Activated T-cell treated with anti-CD3 and anti-CD28 coated beads, Interleukin-2, amount 50 U/mL, for 4 hours (primary cell): ENCODE data around the gene OR7C1. TPM values are rescaled to one million over a fixed set of nuclear protein-coding genes. Genes with fewer than 3 reads are reported as not detected.
"Not testable (repeated sequence)": the region's sequence is repeated elsewhere in the genome, so short reads cannot be mapped to it uniquely, and the experiment has no call there.

Experiments
- ATAC-seq, 2 donors: fragments of 200-7000 bp; cut with Tn5 transposase; one replicate each; pipeline ENCODE4 v1.10.0; 2021
- DNase-seq: peaks from one replicate; pipeline ENCODE4 v3.0.0-alpha.2; 2020
- H3K27me3 Mint-ChIP-seq: one replicate; pipeline ENCODE4 v1.8.0; 2021; ENCODE audit warnings: low read depth, mixed read lengths
- H3K36me3 Mint-ChIP-seq: one replicate; pipeline ENCODE4 v1.8.0; 2022; ENCODE audit warnings: mixed read lengths; ENCODE audit not compliant: insufficient read depth
- H3K4me1 Mint-ChIP-seq: one replicate; pipeline ENCODE4 v1.8.0; 2021; ENCODE audit warnings: low read depth, mixed read lengths
- H3K4me3 Mint-ChIP-seq: one replicate; pipeline ENCODE4 v1.8.0; 2021; ENCODE audit warnings: mild to moderate bottlenecking, moderate library complexity, mixed read lengths
- H3K9me3 Mint-ChIP-seq: one replicate; pipeline ENCODE4 v1.8.0; 2021; ENCODE audit warnings: mixed read lengths
- total RNA-seq, 3 donors: library from RNA; stranded (reverse); gene quantifications; one replicate each; pipeline ENCODE4 v1.2.1, GENCODE V29; 2021

Gene OR7C1
- total RNA-seq, 3 donors from 2014 or later, result not detected

DNA sequence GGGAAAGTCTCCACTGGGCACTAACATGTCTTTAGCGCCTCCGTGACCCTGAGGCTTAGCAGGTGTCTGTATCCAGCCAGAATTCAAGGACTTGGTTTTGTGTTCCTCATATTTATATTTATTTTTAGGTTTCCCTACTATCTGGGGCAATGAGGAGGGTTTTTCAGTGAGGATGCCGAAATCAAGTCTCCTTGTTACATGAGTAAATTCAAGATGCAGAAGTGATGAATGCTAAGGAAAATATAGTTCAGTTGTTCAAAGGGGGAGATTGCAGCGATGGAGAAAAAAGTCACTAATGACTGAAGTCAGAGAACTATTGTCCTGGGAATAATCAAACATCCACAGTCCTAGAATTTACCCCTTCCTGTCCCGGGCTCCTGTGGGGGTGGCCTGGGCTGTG is 55.8 kb downstream of the OR7C1 start:
- ATAC-seq, result no peak
- no peak for DNase-seq
- no peaks in the 10 kb centered on the region for H3K36me3 Mint-ChIP-seq
- H3K9me3 Mint-ChIP-seq, result no peaks in the 10 kb centered on the region
- H3K4me1 Mint-ChIP-seq, result peaks cover 13% of the 10 kb centered on the region
- peaks cover 41% of the 10 kb centered on the region for H3K27me3 Mint-ChIP-seq
- H3K4me3 Mint-ChIP-seq, result no peak overlapping the region

DNA sequence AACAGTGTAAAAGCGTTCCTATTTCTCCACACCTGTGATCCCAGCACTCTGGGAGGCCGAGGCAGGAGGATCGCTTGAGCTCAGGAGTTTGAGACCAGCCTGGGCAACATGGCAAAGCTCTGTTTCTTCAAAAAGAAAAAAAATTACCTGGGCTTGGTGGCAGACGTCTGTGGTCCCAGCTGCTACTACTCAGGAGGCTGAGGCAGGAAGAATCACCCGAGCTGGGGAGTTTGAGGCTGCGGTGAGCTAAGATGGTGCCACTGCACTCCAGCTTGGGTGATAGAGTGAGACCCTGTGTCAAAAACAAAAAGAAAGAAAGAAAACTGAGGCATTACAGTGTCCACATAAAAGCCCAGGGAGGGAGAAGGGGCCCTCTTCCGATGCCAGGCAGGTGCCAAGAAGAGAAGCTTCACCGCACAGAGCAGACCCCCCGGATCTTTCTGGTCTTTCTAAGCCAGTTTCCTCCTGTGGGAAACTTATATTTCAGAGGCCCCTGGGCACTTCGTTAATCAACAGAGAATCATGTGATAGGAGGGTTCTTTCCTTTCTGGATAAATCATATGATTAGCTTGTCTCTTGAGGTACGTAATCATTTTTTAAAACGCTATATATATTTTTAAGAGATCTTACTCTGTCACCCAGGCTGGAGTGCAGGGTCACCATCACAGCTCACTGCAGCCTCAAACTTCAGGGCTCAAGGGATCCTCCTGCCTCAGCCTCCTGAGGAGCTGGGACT is 56.7 kb downstream of the OR7C1 start, which contains the start of gene ADGRE2:
TSS of gene ADGRE2 (minus strand) at position 451 of the 736 bp plus-strand sequence. CDS start 1,804 bp downstream, outside the sequence.
- peaks cover 44% of the 10 kb centered on the region for H3K27me3 Mint-ChIP-seq
- ATAC-seq, H3K36me3 Mint-ChIP-seq, DNase-seq, H3K9me3 Mint-ChIP-seq, H3K4me3 Mint-ChIP-seq: not testable (repeated sequence)
- H3K4me1 Mint-ChIP-seq, result peaks cover 13% of the 10 kb centered on the region

DNA sequence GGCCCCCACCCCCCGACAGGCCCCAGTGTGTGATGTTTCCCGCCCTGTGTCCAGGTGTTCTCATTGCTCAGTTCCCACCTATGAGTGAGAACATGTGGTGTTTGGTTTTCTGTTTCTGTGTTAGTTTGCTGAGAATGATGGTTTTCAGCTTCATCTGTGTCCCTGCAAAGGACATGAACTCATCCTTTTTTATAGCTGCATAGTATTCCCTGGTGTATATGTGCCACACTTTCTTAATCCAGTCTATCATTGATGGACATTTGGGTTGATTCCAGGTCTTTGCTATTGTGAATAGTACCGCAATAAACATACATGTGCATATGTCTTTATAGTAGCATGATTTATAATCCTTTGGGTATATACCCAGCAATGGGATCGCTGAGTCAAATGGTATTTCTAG is 57.3 kb downstream of the OR7C1 start:
- H3K4me1 Mint-ChIP-seq, result peaks cover 13% of the 10 kb centered on the region
- not testable (repeated sequence) for DNase-seq, H3K4me3 Mint-ChIP-seq, H3K9me3 Mint-ChIP-seq, ATAC-seq, H3K36me3 Mint-ChIP-seq
- H3K27me3 Mint-ChIP-seq, result peaks cover 38% of the 10 kb centered on the region

DNA sequence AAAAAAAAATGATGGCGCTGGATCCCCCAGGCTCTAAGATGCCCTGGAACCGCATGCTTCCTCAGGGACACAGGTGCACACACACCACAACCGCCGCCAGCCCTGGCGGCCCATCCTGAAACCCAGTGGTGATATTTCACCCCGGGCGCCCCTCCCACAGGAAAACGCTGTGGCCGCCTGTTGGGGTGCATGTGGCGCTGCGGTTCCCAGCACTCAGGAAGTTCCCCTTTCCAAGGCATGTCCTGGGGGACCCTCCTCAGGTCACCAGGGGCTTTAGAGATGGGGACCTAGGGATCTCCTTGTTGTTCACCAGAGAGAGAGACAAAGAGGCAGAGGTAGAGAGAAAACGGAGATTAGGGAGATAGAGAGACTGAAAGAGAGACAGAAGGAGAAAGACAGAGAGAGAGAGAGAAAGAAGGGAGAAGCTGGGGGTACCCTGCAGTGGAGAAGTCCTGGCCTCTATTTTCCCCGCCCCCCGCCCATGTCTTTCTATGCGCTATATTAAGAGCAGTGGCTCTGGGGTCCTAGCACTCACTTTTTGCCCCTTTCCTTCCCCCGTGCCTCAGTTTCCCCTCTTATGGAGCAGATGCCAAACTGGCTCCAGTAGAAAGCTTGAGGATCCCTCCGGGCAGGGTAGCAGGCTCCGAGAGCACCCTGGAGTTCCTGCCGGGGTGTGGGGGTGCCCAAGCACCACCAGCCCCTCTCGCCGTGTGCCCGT is 59.0 kb downstream of the OR7C1 start:
- DNase-seq, result no peak
- no peak for ATAC-seq
- H3K9me3 Mint-ChIP-seq, result no peaks in the 10 kb centered on the region
- peak overlapping the region; percentile 52 for H3K4me3 Mint-ChIP-seq
- peaks cover 41% of the 10 kb centered on the region for H3K27me3 Mint-ChIP-seq
- H3K4me1 Mint-ChIP-seq, result peaks cover 13% of the 10 kb centered on the region
- H3K36me3 Mint-ChIP-seq, result no peaks in the 10 kb centered on the region

DNA sequence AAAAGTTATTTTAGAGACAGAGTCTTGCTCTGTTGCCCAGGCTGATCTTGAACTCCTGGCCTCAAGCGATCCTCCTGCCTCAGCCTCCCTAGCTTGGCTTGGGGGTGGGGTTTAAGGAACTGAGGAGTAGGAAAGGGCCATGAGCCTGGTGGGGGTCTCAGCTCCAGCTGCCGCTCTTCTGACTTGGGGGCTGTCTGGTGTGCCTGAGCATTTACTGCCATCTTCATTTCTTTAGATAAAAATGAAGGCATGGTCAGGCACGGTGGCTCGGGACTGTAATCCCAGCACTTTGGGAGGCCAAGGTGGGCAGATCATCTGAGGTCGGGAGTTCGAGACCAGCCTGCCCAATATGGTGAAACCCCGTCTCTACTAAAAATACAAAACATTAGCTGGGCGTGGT is 59.7 kb downstream of the OR7C1 start:
- ATAC-seq, H3K9me3 Mint-ChIP-seq, DNase-seq, H3K36me3 Mint-ChIP-seq: not testable (repeated sequence)
- Mint-ChIP-seq H3K4me3 (peak overlapping the region; percentile 52), H3K27me3 (peaks cover 35% of the 10 kb centered on the region), H3K4me1 (peaks cover 13% of the 10 kb centered on the region)

DNA sequence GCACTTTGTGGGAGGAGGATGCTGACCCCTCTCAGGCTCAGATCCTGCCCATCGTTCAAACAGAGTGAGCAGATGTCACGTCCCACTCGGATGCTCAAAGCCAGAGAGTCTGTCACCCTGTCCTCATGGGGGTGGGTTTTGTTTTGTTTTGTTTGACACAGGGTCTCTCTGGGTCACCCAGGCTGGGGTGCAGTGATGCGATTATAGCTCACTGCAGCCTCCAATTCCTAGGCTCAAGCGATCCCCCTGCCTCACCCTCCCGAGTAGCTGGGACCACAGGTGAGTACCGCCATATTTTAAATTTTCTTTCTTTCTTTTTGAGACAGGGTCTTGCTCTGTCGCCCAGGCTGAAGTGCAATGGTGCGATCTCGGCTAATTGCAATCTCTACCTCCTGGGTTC is 60.6 kb downstream of the OR7C1 start:
- Mint-ChIP-seq H3K4me3 (no peak overlapping the region), H3K27me3 (peaks cover 34% of the 10 kb centered on the region), H3K4me1 (peaks cover 13% of the 10 kb centered on the region), H3K9me3 (no peaks in the 10 kb centered on the region), H3K36me3 (no peaks in the 10 kb centered on the region)
- DNase-seq, result no peak
- ATAC-seq, result no peak

DNA sequence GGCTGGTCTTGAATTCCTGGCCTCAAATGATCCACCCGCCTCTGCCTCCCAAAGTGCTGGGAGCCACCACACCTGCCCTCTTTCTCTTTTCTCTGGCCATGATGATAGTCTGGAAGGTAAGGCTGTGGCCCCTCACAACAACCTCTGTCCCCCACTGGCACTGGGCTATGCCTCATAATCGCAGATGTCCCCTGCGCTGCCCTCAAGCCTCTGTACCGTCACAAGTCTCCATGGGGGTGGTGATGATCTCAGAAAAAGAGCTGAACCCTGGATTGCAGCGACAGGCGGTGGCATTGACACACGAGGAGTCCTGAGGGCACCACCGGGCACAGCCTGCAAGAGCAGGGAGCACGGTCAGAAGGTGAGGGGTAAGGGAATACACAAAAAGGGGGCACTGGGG is 61.3 kb downstream of the OR7C1 start:
- H3K4me1 Mint-ChIP-seq, result peaks cover 13% of the 10 kb centered on the region
- H3K9me3 Mint-ChIP-seq, DNase-seq: not testable (repeated sequence)

DNA sequence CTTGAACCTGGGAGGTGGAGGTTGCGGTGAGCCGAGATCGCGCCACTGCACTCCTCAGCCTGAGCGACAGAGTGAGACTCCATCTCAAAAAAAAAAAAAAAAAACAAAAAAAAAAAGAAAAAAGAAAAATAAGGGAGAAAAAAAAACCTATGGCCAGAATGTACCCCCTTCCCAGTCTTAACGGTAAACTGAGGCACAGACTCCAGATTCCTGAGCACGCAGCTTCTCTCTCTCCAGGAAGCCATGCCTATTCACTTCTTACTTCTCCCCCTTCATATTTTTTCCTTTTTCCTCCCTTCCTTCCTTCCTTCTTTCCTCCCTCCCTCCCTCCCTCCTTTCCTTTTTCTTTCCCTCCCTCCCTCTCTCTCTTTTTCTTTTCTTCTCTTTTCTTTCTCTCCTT is 62.0 kb downstream of the OR7C1 start:
- no peak for ATAC-seq
- peaks cover 13% of the 10 kb centered on the region for H3K4me1 Mint-ChIP-seq
- no peaks in the 10 kb centered on the region for H3K36me3 Mint-ChIP-seq
- DNase-seq, result no peak
- H3K27me3 Mint-ChIP-seq, result peaks cover 28% of the 10 kb centered on the region
- H3K4me3 Mint-ChIP-seq, result no peak overlapping the region
- no peaks in the 10 kb centered on the region for H3K9me3 Mint-ChIP-seq

More for the DNA sequence above, 61.3 kb downstream of the OR7C1 start:
- peaks cover 28% of the 10 kb centered on the region for H3K27me3 Mint-ChIP-seq
- H3K4me3 Mint-ChIP-seq, ATAC-seq, H3K36me3 Mint-ChIP-seq: not testable (repeated sequence)

DNA sequence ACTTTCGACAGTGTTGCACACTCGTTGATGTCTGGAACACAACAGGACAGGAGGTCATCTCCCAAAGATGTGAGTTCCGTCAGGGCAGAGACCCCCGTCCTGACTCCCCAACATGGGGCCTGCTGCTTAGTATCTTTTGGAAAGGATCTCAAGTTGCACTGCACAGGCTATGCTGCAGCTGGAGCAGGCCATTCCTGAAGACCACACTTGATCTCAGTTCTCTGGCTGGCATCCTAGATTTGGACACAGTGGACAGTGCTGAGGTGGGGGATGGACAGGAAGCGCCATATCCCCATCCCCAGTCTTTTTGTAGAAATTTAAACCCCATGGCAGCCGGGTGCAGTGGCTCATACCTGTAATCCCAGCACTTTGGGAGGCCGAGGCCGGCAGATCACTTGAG is 62.5 kb downstream of the OR7C1 start:
- DNase-seq, result no peak
- no peak overlapping the region for H3K4me3 Mint-ChIP-seq
- ATAC-seq, result no peak
- peaks cover 11% of the 10 kb centered on the region for H3K4me1 Mint-ChIP-seq
- H3K9me3 Mint-ChIP-seq, result no peaks in the 10 kb centered on the region
- H3K36me3 Mint-ChIP-seq, result no peaks in the 10 kb centered on the region
- peaks cover 25% of the 10 kb centered on the region for H3K27me3 Mint-ChIP-seq

DNA sequence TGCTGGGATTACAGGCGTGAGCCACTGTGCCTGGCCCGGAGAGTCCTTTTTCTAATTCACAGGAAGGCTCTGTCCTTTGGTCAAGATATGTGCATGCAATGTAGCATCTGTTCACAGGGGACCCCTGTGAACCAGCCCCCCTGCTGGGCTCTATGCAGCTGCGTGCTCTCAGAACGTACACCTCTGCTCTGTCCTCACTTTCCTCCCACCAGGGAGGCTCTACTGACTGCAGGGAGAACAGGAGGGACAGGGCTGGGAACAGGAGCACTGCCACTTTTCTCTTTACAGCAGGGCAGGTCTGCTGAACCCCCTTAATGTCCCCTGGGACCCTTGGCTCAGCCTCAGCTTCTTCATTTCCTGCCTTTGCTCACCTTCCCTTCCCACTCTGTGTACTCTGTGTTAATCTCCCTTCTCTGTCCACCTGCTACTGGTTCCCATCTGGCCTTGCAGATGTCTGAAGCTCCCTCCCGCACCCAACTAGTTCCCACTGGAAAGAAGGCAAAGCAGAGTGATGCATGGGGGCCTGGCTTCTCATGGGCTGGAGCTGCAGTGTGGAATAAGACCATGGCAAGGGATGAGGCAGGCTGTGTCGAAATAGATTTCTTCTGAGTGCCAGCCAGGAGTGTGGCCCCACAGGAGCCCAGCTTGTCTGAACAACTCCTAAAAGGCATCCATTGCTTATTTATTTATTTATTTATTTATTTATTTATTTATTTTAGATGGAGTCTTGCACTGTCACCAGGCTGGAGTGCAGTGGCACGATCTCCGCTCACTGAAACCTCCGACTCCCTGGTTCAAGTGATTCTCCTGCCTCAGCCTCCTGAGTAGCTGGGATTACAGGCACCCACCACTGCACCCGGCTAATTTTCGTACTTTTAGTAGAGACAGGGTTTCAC is 63.8 kb downstream of the OR7C1 start:
- ATAC-seq, result no peak
- no peaks in the 10 kb centered on the region for H3K36me3 Mint-ChIP-seq
- H3K4me1 Mint-ChIP-seq, result peaks cover 9% of the 10 kb centered on the region
- no peak overlapping the region for H3K4me3 Mint-ChIP-seq
- no peaks in the 10 kb centered on the region for H3K9me3 Mint-ChIP-seq
- no peak for DNase-seq
- peaks cover 21% of the 10 kb centered on the region for H3K27me3 Mint-ChIP-seq

DNA sequence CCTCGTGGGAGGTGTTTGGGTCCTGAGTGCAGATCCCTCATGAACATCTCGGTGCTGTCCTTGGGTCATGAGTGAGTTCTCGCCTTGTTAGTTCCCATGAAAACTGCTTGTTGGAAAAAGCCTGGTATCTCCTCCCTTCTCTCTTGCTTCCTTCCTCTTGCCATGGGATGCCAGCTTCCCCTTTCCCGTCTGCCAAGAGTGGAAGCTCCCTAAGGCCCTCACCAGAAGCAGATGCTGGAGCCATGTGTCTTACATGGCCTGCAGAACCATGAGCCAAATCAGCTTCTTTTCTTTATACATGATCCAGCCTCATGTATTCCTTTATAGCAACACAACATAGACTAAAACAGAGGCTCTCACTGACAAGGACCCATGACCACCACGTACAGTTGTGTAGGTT is 64.8 kb downstream of the OR7C1 start:
- ATAC-seq, result no peak
- Mint-ChIP-seq H3K4me1 (no peaks in the 10 kb centered on the region), H3K36me3 (peaks cover 2% of the 10 kb centered on the region), H3K9me3 (no peaks in the 10 kb centered on the region), H3K4me3 (no peak overlapping the region), H3K27me3 (peaks cover 22% of the 10 kb centered on the region)
- DNase-seq, result no peak

DNA sequence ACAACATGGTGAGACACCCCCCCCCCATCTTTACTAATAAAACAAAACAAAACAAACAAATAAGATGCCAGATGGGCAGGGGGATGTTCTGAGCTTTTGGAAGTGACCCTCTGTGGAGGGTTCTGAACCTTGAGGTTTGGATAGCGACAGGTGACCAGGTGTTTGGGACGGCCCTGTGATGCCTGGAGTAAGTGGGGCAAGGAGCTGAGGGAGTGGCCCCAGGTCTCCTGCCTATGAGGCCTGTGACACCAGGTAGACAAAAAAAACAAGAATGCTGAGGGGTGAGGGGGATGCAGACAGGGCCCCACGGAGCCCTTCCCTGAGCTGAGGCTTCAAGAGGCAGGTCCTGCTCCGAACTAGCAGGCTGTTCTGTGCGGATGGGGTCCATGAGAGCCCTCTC is 65.8 kb downstream of the OR7C1 start:
- Mint-ChIP-seq H3K27me3 (peaks cover 30% of the 10 kb centered on the region), H3K4me3 (no peak overlapping the region), H3K9me3 (no peaks in the 10 kb centered on the region), H3K36me3 (peaks cover 2% of the 10 kb centered on the region), H3K4me1 (no peaks in the 10 kb centered on the region)
- ATAC-seq, result no peak
- no peak for DNase-seq

DNA sequence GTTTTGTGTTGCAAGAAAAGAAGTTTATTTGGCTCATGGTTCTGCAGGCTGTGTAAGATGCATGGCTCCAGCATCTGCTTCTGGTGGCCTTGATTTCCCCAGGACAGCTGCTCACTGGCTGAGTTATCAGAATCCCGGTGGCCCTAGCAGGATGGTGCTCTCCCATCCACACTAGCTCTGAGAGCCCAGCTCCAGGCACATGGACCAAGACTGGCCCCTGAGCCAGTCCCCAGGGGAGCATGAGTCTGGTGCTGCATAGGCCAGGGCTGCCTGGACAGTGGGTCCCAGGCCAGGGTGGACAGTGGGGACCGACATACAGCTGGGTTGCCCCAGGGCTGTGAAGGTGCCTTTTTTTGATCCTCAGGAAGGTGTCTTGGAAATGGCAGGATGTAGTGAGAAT is 67.0 kb downstream of the OR7C1 start:
- Mint-ChIP-seq H3K4me3 (no peak overlapping the region), H3K9me3 (no peaks in the 10 kb centered on the region), H3K4me1 (no peaks in the 10 kb centered on the region), H3K36me3 (peaks cover 2% of the 10 kb centered on the region), H3K27me3 (peaks cover 26% of the 10 kb centered on the region)
- ATAC-seq, result no peak
- DNase-seq, result no peak

DNA sequence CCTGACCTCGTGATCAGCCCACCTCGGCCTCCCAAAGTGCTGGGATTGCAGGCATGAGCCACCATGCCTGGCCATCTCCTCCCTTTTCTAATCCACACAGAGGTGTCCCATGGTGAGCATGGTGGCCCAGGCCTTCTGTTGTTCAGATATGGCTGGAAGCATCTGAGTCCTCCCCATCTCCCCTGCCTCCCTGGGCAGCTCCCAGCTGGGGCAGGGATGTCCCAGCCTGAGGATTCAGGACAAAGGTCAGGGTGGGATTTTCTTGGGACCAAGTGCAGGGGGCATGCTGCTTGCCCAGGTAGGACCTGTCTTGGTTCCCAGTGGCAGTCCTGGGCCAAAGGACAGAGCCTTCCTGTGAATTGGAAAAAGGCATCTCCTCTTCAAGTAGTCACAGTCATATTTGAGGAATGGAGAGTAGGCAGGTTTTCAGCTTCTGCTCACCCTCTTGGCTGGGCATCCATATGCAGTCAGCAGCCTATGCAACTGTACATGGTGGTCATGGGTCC is 67.5 kb downstream of the OR7C1 start:
- Mint-ChIP-seq H3K4me3 (no peak overlapping the region), H3K9me3 (no peaks in the 10 kb centered on the region), H3K36me3 (peaks cover 2% of the 10 kb centered on the region), H3K4me1 (no peaks in the 10 kb centered on the region), H3K27me3 (peaks cover 25% of the 10 kb centered on the region)
- no peak for ATAC-seq
- no peak for DNase-seq
